HCT116 (cell line): Measurements from ENCODE around the gene RUNDC3A. TPM values are rescaled to one million over a fixed set of nuclear protein-coding genes. Genes with fewer than 3 reads are reported as not detected.

Experiments used
- CBX3 ChIP-seq: IDR thresholded peaks from 2 replicates; pipeline ENCODE4 v1.6.1; 2012; ENCODE audit warnings: low read depth
- EGR1 ChIP-seq: IDR thresholded peaks from 2 replicates; pipeline ENCODE4 v1.6.1; 2012; ENCODE audit warnings: low read depth
- ELF1 ChIP-seq: IDR thresholded peaks from 2 replicates; pipeline ENCODE4 v1.6.1; 2012; ENCODE audit warnings: low read depth, borderline replicate concordance
- POLR2A ChIP-seq: IDR thresholded peaks from 2 replicates; pipeline ENCODE4 v1.7.0; 2011; ENCODE audit warnings: borderline replicate concordance; ENCODE audit not compliant: insufficient read depth, insufficient read length; ENCODE audit errors: extremely low read depth
- RAD21 ChIP-seq: IDR thresholded peaks from 2 replicates; pipeline ENCODE4 v1.6.1; 2012; ENCODE audit warnings: low read depth, mild to moderate bottlenecking
- REST ChIP-seq: IDR thresholded peaks from 2 replicates; pipeline ENCODE4 v1.6.1; 2012; ENCODE audit warnings: low read depth
- ZBTB33 ChIP-seq: IDR thresholded peaks from 2 replicates; pipeline ENCODE4 v1.6.1; 2011; ENCODE audit warnings: mild to moderate bottlenecking, low read length, moderate library complexity; ENCODE audit not compliant: insufficient replicate concordance; ENCODE audit errors: extremely low read depth
- ZFX ChIP-seq: fragments of 450-650 bp; IDR thresholded peaks from 2 replicates; pipeline ENCODE4 v1.6.1; 2017
- total RNA-seq: library from RNA; stranded (reverse); gene quantifications from one replicate; pipeline ENCODE4 v1.2.1, GENCODE V29; 2021; ENCODE audit not compliant: unreplicated experiment

The RUNDC3A gene
- total RNA-seq, 1 experiment from 2014 or later: 0.61 TPM

- TF ChIP-seq REST (no peak), ZBTB33 (no peak), EGR1 (no peak), ELF1 (no peak), ZFX (no peak), RAD21 (no peak), CBX3 (no peak), POLR2A (no peak)
Measured at GRCh38 chr17:44267818-44268490, 40.4 kb upstream of the RUNDC3A start, which contains the start of gene SLC4A1 (continued).
